B cell (primary cell): Measurements from ENCODE around the gene PDZD4. TPM values are rescaled to one million over a fixed set of nuclear protein-coding genes. Genes with fewer than 3 reads are reported as not detected.

Experiments
- ATAC-seq: fragments of 200-7000 bp; cut with Tn5 transposase; one replicate; pipeline ENCODE4 v1.10.0; 2021; ENCODE audit warnings: low read depth, mild to moderate bottlenecking, moderate number of reproducible peaks, moderate library complexity
- CTCF ChIA-PET: fragments of 350-600 bp; sonication (Branson Sonifier 250); formaldehyde crosslinking; loops from one replicate; lab custom pipeline; 2021; ENCODE audit warnings: antibody characterized with exemption, inconsistent platforms; lab: Charles Lee
- POLR2A ChIA-PET: fragments of 350-600 bp; sonication (Branson Sonifier 250); formaldehyde crosslinking; loops from one replicate; lab custom pipeline; 2021; ENCODE audit warnings: antibody characterized with exemption; lab: Charles Lee
- DNase-seq: peaks from one replicate; pipeline ENCODE4 v3.0.0; 2013
- H2AFZ ChIP-seq: 2 replicates; pipeline ENCODE4 v1.6.1; 2012; ENCODE audit warnings: mild to moderate bottlenecking, low read depth, low read length; ENCODE audit not compliant: insufficient read depth, poor library complexity, severe bottlenecking
- H3K27ac ChIP-seq, 2 donors: 1 replicate in 1 of 2; 2 replicates in 1 of 2; pipeline ENCODE4 v1.5.1; 2012 to 2013; ENCODE audit warnings: low read length in 2 of 2, mild to moderate bottlenecking in 2 of 2, moderate library complexity in 1 of 2
- H3K27me3 ChIP-seq, 4 experiments: fragments of 200-600 bp in 1 of 4; sonication (generic) in 1 of 4; replicated peaks in 1 of 4; 1 replicate in 2 of 4; 2 replicates in 2 of 4; pipeline versions ENCODE4 v1.6.1 to v1.7.0; 2013 to 2016; ENCODE audit warnings: low read length in 3 of 4, mild to moderate bottlenecking in 2 of 4, mixed read lengths in 1 of 4, moderate library complexity in 1 of 4; ENCODE audit not compliant: insufficient read depth in 4 of 4, control insufficient read depth in 3 of 4; ENCODE audit errors: control extremely low read depth in 1 of 4
- H3K36me3 ChIP-seq, 2 experiments: replicated peaks in 1 of 2; 1 replicate in 1 of 2; 2 replicates in 1 of 2; pipeline versions ENCODE4 v1.6.1 to v1.7.1; 2013; ENCODE audit warnings: low read length in 1 of 2; ENCODE audit not compliant: insufficient read depth in 2 of 2, control insufficient read depth in 1 of 2; ENCODE audit errors: control extremely low read depth in 1 of 2, extremely low read depth in 1 of 2
- H3K4me1 ChIP-seq, 2 donors: fragments of 200-600 bp in 1 of 2; sonication (generic) in 1 of 2; 1 replicate in 1 of 2; 2 replicates in 1 of 2; pipeline versions ENCODE4 v1.5.1 to v1.6.1; 2013 to 2017; ENCODE audit warnings: low read length in 2 of 2; ENCODE audit not compliant: control insufficient read depth in 2 of 2, insufficient read depth in 2 of 2
- H3K4me2 ChIP-seq: replicated peaks from 2 replicates; pipeline ENCODE3; 2012; ENCODE audit warnings: mild to moderate bottlenecking, low read depth, low read length; ENCODE audit not compliant: poor library complexity, severe bottlenecking
- H3K4me3 ChIP-seq, 5 experiments: fragments of 200-600 bp in 1 of 5; sonication (generic) in 1 of 5; 1 replicate in 3 of 5; 2 replicates in 2 of 5; pipeline versions ENCODE4 v1.5.1 to v1.7.0; 2011 to 2016; ENCODE audit warnings: low read length in 4 of 5, mild to moderate bottlenecking in 4 of 5, low read depth in 2 of 5, control low read depth in 1 of 5, moderate library complexity in 1 of 5; ENCODE audit not compliant: insufficient read depth in 1 of 5; ENCODE audit errors: control extremely low read depth in 1 of 5, extremely low read depth in 1 of 5
- H3K79me2 ChIP-seq: fragments of 200-600 bp; sonication (generic); one replicate; pipeline ENCODE4 v1.6.0; 2016; ENCODE audit warnings: low read length; ENCODE audit not compliant: control insufficient read depth, insufficient read depth
- H3K9ac ChIP-seq: fragments of 200-600 bp; sonication (generic); 2 replicates; pipeline ENCODE4 v1.6.1; 2017; ENCODE audit warnings: mild to moderate bottlenecking, low read length, moderate library complexity
- H3K9me3 ChIP-seq, 3 donors: one replicate each; pipeline versions ENCODE4 v1.6.1 to v1.7.1; 2013; ENCODE audit warnings: low read length in 2 of 3; ENCODE audit not compliant: control insufficient read depth in 2 of 3, insufficient read depth in 1 of 3; ENCODE audit errors: control extremely low read depth in 1 of 3
- H4K20me1 ChIP-seq: 2 replicates; pipeline ENCODE4 v1.6.0; 2012; ENCODE audit warnings: mild to moderate bottlenecking, low read length; ENCODE audit not compliant: insufficient read depth, control insufficient read depth, poor library complexity, severe bottlenecking
- H3K27ac Mint-ChIP-seq: one replicate; pipeline ENCODE4 v1.8.0; 2021; ENCODE audit warnings: mixed read lengths
- H3K27me3 Mint-ChIP-seq: one replicate; pipeline ENCODE4 v1.8.0; 2021; ENCODE audit warnings: mixed read lengths
- H3K4me1 Mint-ChIP-seq: one replicate; pipeline ENCODE4 v1.8.0; 2021; ENCODE audit warnings: mixed read lengths
- H3K4me3 Mint-ChIP-seq: one replicate; pipeline ENCODE4 v1.8.0; 2021; ENCODE audit warnings: mixed read lengths
- H3K9me3 Mint-ChIP-seq: one replicate; pipeline ENCODE4 v1.8.0; 2022; ENCODE audit warnings: mixed read lengths; ENCODE audit not compliant: insufficient read depth
- CTCF ChIP-seq: fragments of 200-600 bp; IDR thresholded peaks from one replicate; pipeline ENCODE4 v1.8.0; 2022; ENCODE audit warnings: antibody characterized with exemption, mild to moderate bottlenecking
- EZH2 ChIP-seq: IDR thresholded peaks from 2 replicates; pipeline ENCODE4 v1.6.1; 2012; ENCODE audit warnings: borderline replicate concordance, low read depth, mild to moderate bottlenecking, moderate library complexity, low read length; ENCODE audit not compliant: insufficient read depth, poor library complexity, severe bottlenecking
- WGBS: methylation state at CpG from one replicate; pipeline ENCODE4 v1.1.5; 2013; ENCODE audit warnings: missing lambda C conversion rate; ENCODE audit not compliant: insufficient coverage; 5-methylcytosine and 5-hydroxymethylcytosine counted together
- intact Hi-C: fragments of 100-400 bp; cut with micrococcal nuclease; formaldehyde crosslinking; loops from one replicate; pipeline ENCODE4 v1.10.0; 2022
- polyA plus RNA-seq: library from polyadenylated mRNA; depleted of rRNA; stranded (reverse); fragments of >200 nt; gene quantifications from 2 replicates; pipeline ENCODE4 v1.2.3, GENCODE V29; 2012
- total RNA-seq, 2 donors: library from RNA; stranded (reverse); fragments of 120-200 nt in 1 of 2; gene quantifications; 1 replicate in 1 of 2; 2 replicates in 1 of 2; pipeline versions ENCODE4 v1.2.3 to v1.2.4, GENCODE V29; 2013 to 2022

Gene PDZD4
- total and polyA plus RNA-seq, 2 donors (not counting 1 experiment from before 2014, with no cell fraction given), result 0.36 TPM; not detected in 1

DNA sequence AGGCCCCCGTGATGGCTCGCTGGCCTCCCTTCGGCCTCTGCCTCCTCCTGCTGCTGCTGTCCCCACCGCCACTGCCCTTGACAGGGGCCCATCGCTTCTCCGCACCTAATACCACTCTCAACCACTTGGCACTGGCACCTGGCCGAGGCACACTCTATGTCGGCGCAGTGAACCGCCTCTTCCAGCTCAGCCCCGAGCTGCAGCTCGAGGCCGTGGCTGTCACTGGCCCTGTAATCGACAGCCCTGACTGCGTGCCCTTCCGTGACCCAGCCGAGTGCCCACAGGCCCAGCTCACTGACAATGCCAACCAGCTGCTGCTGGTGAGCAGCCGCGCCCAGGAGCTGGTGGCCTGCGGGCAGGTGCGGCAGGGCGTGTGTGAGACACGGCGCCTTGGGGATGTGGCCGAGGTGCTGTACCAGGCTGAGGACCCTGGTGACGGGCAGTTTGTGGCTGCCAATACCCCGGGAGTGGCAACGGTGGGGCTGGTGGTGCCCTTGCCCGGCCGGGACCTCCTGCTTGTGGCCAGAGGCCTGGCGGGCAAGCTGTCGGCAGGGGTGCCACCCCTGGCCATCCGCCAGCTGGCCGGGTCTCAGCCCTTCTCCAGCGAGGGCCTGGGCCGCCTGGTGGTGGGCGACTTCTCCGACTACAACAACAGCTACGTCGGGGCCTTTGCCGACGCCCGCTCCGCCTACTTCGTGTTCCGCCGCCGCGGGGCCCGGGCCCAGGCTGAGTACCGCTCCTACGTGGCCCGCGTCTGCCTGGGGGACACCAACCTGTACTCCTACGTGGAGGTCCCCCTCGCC is 63.3 kb downstream of the PDZD4 start:
- Histone ChIP-seq H3K9me3 (no peaks in the 10 kb centered on the region), H3K36me3 (no peaks in the 10 kb centered on the region), H3K9ac (no peak overlapping the region), H3K79me2 (no peaks in the 10 kb centered on the region), H3K27me3 (no peaks in the 10 kb centered on the region), H4K20me1 (no peaks in the 10 kb centered on the region), H3K27ac (no peak overlapping the region), H3K4me2 (no peak overlapping the region), H2AFZ (no peak overlapping the region), H3K4me3 (no peak overlapping the region), H3K4me1 (peaks cover 0 to 18% of the 10 kb centered on the region in 2 donors)
- 95% methylated on average over 50 of the region's 56 CpGs for WGBS
- ChIA-PET CTCF (interaction anchor here (2.6 kb wide), 1 partner anchor 180 kb away, joined by 10 read pairs; no protein-coding TSS in a partner anchor), POLR2A (no interaction called here)
- intact Hi-C loops, result no loop called here
- ATAC-seq, result no peak
- Mint-ChIP-seq H3K4me3 (no peak overlapping the region), H3K4me1 (peaks cover 14% of the 10 kb centered on the region), H3K27me3 (no peaks in the 10 kb centered on the region), H3K27ac (no peak overlapping the region), H3K9me3 (no peaks in the 10 kb centered on the region)
- no peak for DNase-seq
- TF ChIP-seq CTCF (no peak), EZH2 (no peak)
